GM12878 (cell line): ENCODE data around the gene COMT. TPM values are rescaled to one million over a fixed set of nuclear protein-coding genes. Genes with fewer than 3 reads are reported as not detected.

Source experiments
- ATAC-seq: fragments of 200-7000 bp; cut with Tn5 transposase; 3 replicates; pipeline ENCODE4 v1.9.1; 2020; ENCODE audit warnings: mild to moderate bottlenecking, moderate library complexity
- BruUV-seq: library from RNA; stranded (reverse); fragments of 400-500 nt; replicated peaks from 2 replicates; lab custom pipeline; 2021; lab: Mats Ljungman, UMichigan
- CTCF ChIA-PET: fragments of 300-600 bp; sonication (Branson Sonifier 250); formaldehyde crosslinking; extraction: SDS; loops from one replicate; lab custom pipeline; 2021; ENCODE audit warnings: inconsistent platforms; lab: Yijun Ruan, JAX
- POLR2A ChIA-PET: fragments of 350-600 bp; formaldehyde crosslinking; extraction: SDS; loops from one replicate; lab custom pipeline; 2021; ENCODE audit warnings: inconsistent platforms; lab: Charles Lee
- RAD21 ChIA-PET: fragments of 300-600 bp; sonication (Branson Sonifier 250); formaldehyde crosslinking; loops from one replicate; lab custom pipeline; 2023; ENCODE audit warnings: antibody characterized with exemption; ENCODE audit not compliant: unreplicated experiment; lab: Charles Lee
- SMC1A ChIA-PET: fragments of 300-600 bp; sonication (Branson Sonifier 250); formaldehyde crosslinking; loops from one replicate; lab custom pipeline; 2023; ENCODE audit not compliant: unreplicated experiment, uncharacterized antibody; lab: Charles Lee
- DNase-seq: peaks from one replicate; pipeline ENCODE4 v3.0.0-alpha.2; 2011; ENCODE audit warnings: low read depth, low spot score
- FAIRE-seq: peaks from 3 replicates; lab custom pipeline; 2011; peaks lifted over from hg19 to GRCh38; lab: Jason Lieb, UNC
- H2AFZ ChIP-seq: 2 replicates; pipeline ENCODE4 v1.6.0; 2011; ENCODE audit warnings: low read depth, low read length, control low read depth; ENCODE audit not compliant: control insufficient read depth
- H3K27ac ChIP-seq: 2 replicates; pipeline ENCODE4 v1.5.1; 2011; ENCODE audit warnings: control low read depth; ENCODE audit not compliant: control insufficient read depth, insufficient read depth
- H3K27me3 ChIP-seq, 2 experiments: replicated peaks in 1 of 2; 2 replicates each; pipeline versions ENCODE4 v1.6.0 to v1.6.1; 2011; ENCODE audit warnings: low read length in 1 of 2; ENCODE audit not compliant: control insufficient read depth in 2 of 2, insufficient read depth in 2 of 2
- H3K36me3 ChIP-seq, 2 experiments: 2 replicates each; pipeline ENCODE4 v1.5.1; 2011; ENCODE audit warnings: low read length in 1 of 2; ENCODE audit not compliant: control insufficient read depth in 2 of 2, insufficient read depth in 2 of 2
- H3K4me1 ChIP-seq: 2 replicates; pipeline ENCODE4 v1.6.1; 2011; ENCODE audit warnings: mild to moderate bottlenecking, low read length, moderate library complexity, mixed read lengths; ENCODE audit not compliant: control insufficient read depth, insufficient read depth
- H3K4me2 ChIP-seq: 2 replicates; pipeline ENCODE4 v1.6.0; 2011; ENCODE audit warnings: control low read depth; ENCODE audit not compliant: control insufficient read depth, insufficient read depth
- H3K4me3 ChIP-seq: fragments of 200-600 bp; sonication (generic); 2 replicates; pipeline ENCODE4 v1.5.1; 2016
- H3K79me2 ChIP-seq: 2 replicates; pipeline ENCODE4 v1.6.0; 2011; ENCODE audit warnings: low read length; ENCODE audit not compliant: control insufficient read depth, insufficient read depth
- H3K9ac ChIP-seq: 2 replicates; pipeline ENCODE4 v1.8.0; 2011; ENCODE audit warnings: low read length, control low read depth, mixed read lengths; ENCODE audit not compliant: control insufficient read depth, insufficient read depth
- H3K9me3 ChIP-seq: replicated peaks from 3 replicates; pipeline ENCODE4 v1.5.1; 2011; ENCODE audit warnings: mild to moderate bottlenecking, low read length; ENCODE audit not compliant: control insufficient read depth, insufficient read depth
- H4K20me1 ChIP-seq: 2 replicates; pipeline ENCODE4 v1.6.0; 2011; ENCODE audit not compliant: control insufficient read depth, insufficient read depth
- BHLHE40 ChIP-seq, 2 experiments: fragments of 450-650 bp in 1 of 2; IDR thresholded peaks; 2 replicates each; pipeline ENCODE4 v1.6.1; 2011 to 2017; ENCODE audit warnings: low read depth in 2 of 2, borderline replicate concordance in 1 of 2, improper control_type of control experiment in 1 of 2, low read length in 1 of 2, mild to moderate bottlenecking in 1 of 2
- CTCF ChIP-seq, 3 experiments: IDR thresholded peaks in 2 of 3; conservative IDR thresholded peaks in 1 of 3; 2 replicates each; pipeline ENCODE4 v1.5.1; 2011; ENCODE audit warnings: low read depth in 3 of 3, low read length in 3 of 3, mild to moderate bottlenecking in 3 of 3, control low read depth in 2 of 3, moderate library complexity in 2 of 3, inconsistent platforms in 1 of 3, mixed read lengths in 1 of 3; ENCODE audit not compliant: control insufficient read depth in 2 of 3, insufficient read depth in 1 of 3; ENCODE audit errors: extremely low read depth in 1 of 3
- EGR1 ChIP-seq, 2 experiments: IDR thresholded peaks; 1 replicate in 1 of 2; 2 replicates in 1 of 2; pipeline ENCODE4 v1.6.1; 2011 to 2012; ENCODE audit warnings: low read depth in 2 of 2, low read length in 2 of 2, borderline replicate concordance in 1 of 2, mild to moderate bottlenecking in 1 of 2, moderate library complexity in 1 of 2
- NFXL1 ChIP-seq: fragments of 450-650 bp; IDR thresholded peaks from 2 replicates; pipeline ENCODE4 v1.6.1; 2017; ENCODE audit warnings: antibody characterized with exemption, mild to moderate bottlenecking, borderline replicate concordance
- POLR2A ChIP-seq: IDR thresholded peaks from 2 replicates; pipeline ENCODE4 v1.6.1; 2011; ENCODE audit warnings: low read depth, mild to moderate bottlenecking, low read length
- RAD51 ChIP-seq: fragments of 450-650 bp; IDR thresholded peaks from 2 replicates; pipeline ENCODE4 v1.6.1; 2016; ENCODE audit warnings: moderate library complexity, mild to moderate bottlenecking, inconsistent platforms
- USF1 ChIP-seq: IDR thresholded peaks from 2 replicates; pipeline ENCODE4 v1.6.1; 2011; ENCODE audit warnings: borderline replicate concordance, low read depth, mild to moderate bottlenecking, moderate library complexity, mixed read lengths, low read length; ENCODE audit not compliant: insufficient read depth; ENCODE audit errors: extremely low read length
- WRNIP1 ChIP-seq: IDR thresholded peaks from 2 replicates; pipeline ENCODE4 v1.6.1; 2011; ENCODE audit warnings: low read depth, low read length, improper control_type of control experiment, borderline replicate concordance
- WGBS: methylation state at CpG from one replicate; pipeline ENCODE4 v1.1.6; 2016; ENCODE audit warnings: low lambda C conversion rate; ENCODE audit not compliant: insufficient replicate concordance, insufficient coverage; ENCODE audit errors: missing lambda C conversion rate; 5-methylcytosine and 5-hydroxymethylcytosine counted together
- in situ Hi-C: fragments of 300-500 bp; cut with MboI; formaldehyde crosslinking; loops from 9 replicates; pipeline ENCODE4 v1.14.3; 2018; ENCODE audit warnings: mixed read lengths
- intact Hi-C: fragments of 100-400 bp; cut with micrococcal nuclease; formaldehyde crosslinking; loops from one replicate; pipeline ENCODE4 v1.14.2; 2022; ENCODE audit not compliant: unreplicated experiment
- polyA plus RNA-seq, 11 experiments: library from polyadenylated mRNA; depleted of rRNA in 4 of 11; unstranded in 6 of 11; stranded (reverse) in 5 of 11; fragments of >200 nt; fragmentation: Nextera tagmentation in 4 of 11; fragmentation: Illumina TruSeq in 1 of 11; extraction: Ambion mirVana in 4 of 11; extraction: Trizol in 1 of 11; gene quantifications; 1 replicate in 1 of 11; 2 replicates in 10 of 11; pipeline versions ENCODE4 v1.2.1 to v1.2.3, GENCODE V29; 2011 to 2016; ENCODE audit warnings: inconsistent platforms in 2 of 11, missing spikeins in 2 of 11, low read depth in 1 of 11
- total RNA-seq, 4 experiments: library from RNA; depleted of rRNA in 3 of 4; stranded (reverse); fragments of >200 nt in 3 of 4; fragmentation: Illumina TruSeq in 1 of 4; extraction: Trizol in 1 of 4; gene quantifications; 2 replicates each; pipeline versions ENCODE4 v1.2.1 to v1.2.3, GENCODE V29; 2013 to 2021

The COMT gene
- total and polyA plus RNA-seq, 10 of the 15 experiments (the other 5 are each of a cell fraction or from before 2014, with no cell fraction given), result 4.5 to 152 (median 66.1) TPM

- TF ChIP-seq USF1, result no peak
- no peak for TF ChIP-seq NFXL1
- TF ChIP-seq EGR1 (IDR thresholded peaks at IDR 0.05; ENCODE audit: borderline replicate concordance in 1 of 2, low read depth in 2 of 2, low read length in 2 of 2), result no peak
- TF ChIP-seq WRNIP1, result no peak
- peak; percentile 88 to 99 (median 89) for TF ChIP-seq CTCF (IDR thresholded peaks at IDR 0.05 in 2 of 3, conservative IDR thresholded peaks at IDR 0.05 in 1 of 3; ENCODE audit: control insufficient read depth in 2 of 3, extremely low read depth in 1 of 3, insufficient read depth in 1 of 3, low read depth in 3 of 3, low read length in 3 of 3)
- TF ChIP-seq POLR2A, result peak; percentile 45
Observed at GRCh38 chr22:19970479-19971275, 29.1 kb downstream of the COMT start (continued).

- H3K4me2 ChIP-seq, result no peak overlapping the region
- H2AFZ ChIP-seq, result no peak overlapping the region
- DNase-seq (no peak), FAIRE-seq (no peak), ATAC-seq (no peak; the same call in 2 of the 3 replicates)
- WGBS, result 53% methylated on average over 28 of the region's 28 CpGs
- TF ChIP-seq POLR2A, result peak; percentile 40
- TF ChIP-seq RAD51, result no peak
- peak in 1 of 2 experiments; percentile 43; a peak in 1 of 4 replicates for TF ChIP-seq BHLHE40 (IDR thresholded peaks at IDR 0.05; ENCODE audit: borderline replicate concordance in 1 of 2, low read depth in 2 of 2, low read length in 1 of 2)
- ChIA-PET SMC1A (no interaction called here), CTCF (interaction anchor here (0.7 to 1.4 kb wide), 5 partner anchors 42 to 186 kb away, joined by 3 to 5 read pairs (median 3); no protein-coding TSS in a partner anchor), RAD21 (no interaction called here), POLR2A (no interaction called here)
- H3K9ac ChIP-seq, result no peak overlapping the region
- peaks cover 0 to 2% of the 10 kb centered on the region in 2 experiments; a peak in 2 of 4 replicates for H3K36me3 ChIP-seq
- no peaks in the 10 kb centered on the region for H3K4me1 ChIP-seq
- BruUV-seq, result no TSS peak
- intact Hi-C loops, result loop anchor here (5.0 kb wide), 2 partner anchors 41 to 146 kb away; partner anchors contain the start of genes RANBP1 and TRMT2A
- H3K79me2 ChIP-seq, result no peaks in the 10 kb centered on the region
- no peak overlapping the region for H3K27ac ChIP-seq
- in situ Hi-C loops, result no loop called here
- H3K9me3 ChIP-seq, result no peaks in the 10 kb centered on the region
- no peak overlapping the region for H3K4me3 ChIP-seq
- H3K27me3 ChIP-seq, result no peaks in the 10 kb centered on the region
- H4K20me1 ChIP-seq, result no peaks in the 10 kb centered on the region
Observed at GRCh38 chr22:19971276-19972124, 29.9 kb downstream of the COMT start.
